H9 (cell line): ENCODE measurements around the gene NPTX1. TPM values are rescaled to one million over a fixed set of nuclear protein-coding genes. Genes with fewer than 3 reads are reported as not detected.

Experiments
- DNase-seq: peaks from one replicate; pipeline ENCODE4 v3.0.0-alpha.2; 2017
- H2AFZ ChIP-seq: one replicate; pipeline ENCODE4 v1.6.1; 2013; ENCODE audit warnings: mild to moderate bottlenecking, low read length, control low read depth, moderate library complexity
- H2AK5ac ChIP-seq: 2 replicates; pipeline ENCODE4 v1.6.1; 2013; ENCODE audit warnings: low read length, control low read depth, mixed read lengths; ENCODE audit not compliant: insufficient read length
- H2BK120ac ChIP-seq: one replicate; pipeline ENCODE4 v1.6.1; 2013; ENCODE audit warnings: low read depth, mild to moderate bottlenecking, low read length, control low read depth, inconsistent platforms; ENCODE audit not compliant: poor library complexity, severe bottlenecking
- H2BK12ac ChIP-seq: 2 replicates; pipeline ENCODE4 v1.6.1; 2013; ENCODE audit warnings: low read length, control low read depth, mixed read lengths, low read depth; ENCODE audit not compliant: insufficient read length
- H2BK15ac ChIP-seq: 2 replicates; pipeline ENCODE4 v1.6.1; 2013; ENCODE audit warnings: low read depth, low read length, control low read depth
- H2BK20ac ChIP-seq: one replicate; pipeline ENCODE4 v1.6.1; 2013; ENCODE audit warnings: low read depth, mild to moderate bottlenecking, low read length, control low read depth, inconsistent platforms; ENCODE audit not compliant: poor library complexity, severe bottlenecking
- H2BK5ac ChIP-seq: 2 replicates; pipeline ENCODE4 v1.6.1; 2013; ENCODE audit warnings: low read length, control low read depth, mixed read lengths; ENCODE audit not compliant: insufficient read length
- H3K14ac ChIP-seq: 2 replicates; pipeline ENCODE4 v1.6.1; 2013; ENCODE audit warnings: low read length, control low read depth; ENCODE audit not compliant: insufficient read depth
- H3K18ac ChIP-seq: 2 replicates; pipeline ENCODE4 v1.6.1; 2013; ENCODE audit warnings: low read depth, mild to moderate bottlenecking, mixed read lengths, low read length, control low read depth; ENCODE audit not compliant: insufficient read length
- H3K23ac ChIP-seq: 2 replicates; pipeline ENCODE4 v1.6.1; 2013; ENCODE audit warnings: low read length, control low read depth, mixed read lengths, low read depth; ENCODE audit not compliant: insufficient read length
- H3K23me2 ChIP-seq: 2 replicates; pipeline ENCODE4 v1.6.1; 2013; ENCODE audit warnings: low read depth, mild to moderate bottlenecking, mixed read lengths, low read length, control low read depth; ENCODE audit not compliant: insufficient read length, poor library complexity, severe bottlenecking
- H3K27ac ChIP-seq: 2 replicates; pipeline ENCODE4 v1.5.1; 2013; ENCODE audit warnings: low read length, control low read depth, mixed read lengths, low read depth; ENCODE audit not compliant: insufficient read length
- H3K27me3 ChIP-seq: 2 replicates; pipeline ENCODE4 v1.6.1; 2013; ENCODE audit warnings: low read length, control low read depth, inconsistent platforms; ENCODE audit not compliant: insufficient read depth
- H3K4ac ChIP-seq: 2 replicates; pipeline ENCODE4 v1.6.1; 2013; ENCODE audit warnings: low read depth, mild to moderate bottlenecking, control low read depth, inconsistent platforms, low read length, moderate library complexity
- H3K4me1 ChIP-seq: 2 replicates; pipeline ENCODE4 v1.6.1; 2013; ENCODE audit warnings: low read length, control low read depth, inconsistent platforms; ENCODE audit not compliant: insufficient read depth
- H3K4me2 ChIP-seq: 2 replicates; pipeline ENCODE4 v1.6.1; 2013; ENCODE audit warnings: low read length, control low read depth, mixed read lengths; ENCODE audit not compliant: insufficient read length, insufficient read depth
- H3K56ac ChIP-seq: 2 replicates; pipeline ENCODE4 v1.6.1; 2013; ENCODE audit warnings: low read depth, mild to moderate bottlenecking, mixed read lengths, low read length, control low read depth; ENCODE audit not compliant: insufficient read length
- H3K79me1 ChIP-seq: 2 replicates; pipeline ENCODE4 v1.6.1; 2013; ENCODE audit warnings: low read depth, mild to moderate bottlenecking, moderate library complexity, low read length, control low read depth, inconsistent platforms; ENCODE audit not compliant: insufficient read depth, poor library complexity, severe bottlenecking
- H3K79me2 ChIP-seq: 2 replicates; pipeline ENCODE4 v1.6.1; 2013; ENCODE audit warnings: low read length, control low read depth, inconsistent platforms; ENCODE audit not compliant: insufficient read depth
- H3K9ac ChIP-seq: 2 replicates; pipeline ENCODE4 v1.6.1; 2013; ENCODE audit warnings: low read length, control low read depth, mixed read lengths; ENCODE audit not compliant: insufficient read length; ENCODE audit errors: extremely low read depth
- H3K9me3 ChIP-seq: one replicate; pipeline ENCODE4 v1.6.1; 2013; ENCODE audit warnings: low read depth, low read length, inconsistent platforms; ENCODE audit not compliant: control insufficient read depth
- H3T11ph ChIP-seq: one replicate; pipeline ENCODE4 v1.6.1; 2013; ENCODE audit warnings: mild to moderate bottlenecking, low read length, control low read depth, inconsistent platforms
- H4K20me1 ChIP-seq: one replicate; pipeline ENCODE4 v1.6.1; 2013; ENCODE audit not compliant: control insufficient read depth, insufficient read length, insufficient read depth
- H4K5ac ChIP-seq: 2 replicates; pipeline ENCODE4 v1.6.1; 2013; ENCODE audit warnings: low read depth, mild to moderate bottlenecking, mixed read lengths, low read length, control low read depth; ENCODE audit not compliant: insufficient read length
- H4K8ac ChIP-seq: replicated peaks from 2 replicates; pipeline ENCODE4 v1.6.1; 2013; ENCODE audit warnings: low read length, control low read depth, mixed read lengths, low read depth; ENCODE audit not compliant: insufficient read length
- H4K91ac ChIP-seq: 2 replicates; pipeline ENCODE4 v1.6.1; 2013; ENCODE audit warnings: low read depth, mild to moderate bottlenecking, moderate library complexity, mixed read lengths, low read length, control low read depth; ENCODE audit not compliant: insufficient read length
- H3K27ac Mint-ChIP-seq, 3 experiments: 2 replicates in 2 of 3; 3 replicates in 1 of 3; pipeline ENCODE4 v1.8.0; 2020 to 2021; ENCODE audit warnings: mixed read lengths in 3 of 3, mild to moderate bottlenecking in 1 of 3, moderate library complexity in 1 of 3
- H3K27me3 Mint-ChIP-seq: 2 replicates; pipeline ENCODE4 v1.8.0; 2021; ENCODE audit warnings: low read depth, mild to moderate bottlenecking, moderate library complexity, mixed read lengths
- H3K36me3 Mint-ChIP-seq, 3 experiments: 2 replicates in 2 of 3; 3 replicates in 1 of 3; pipeline ENCODE4 v1.8.0; 2020 to 2021; ENCODE audit warnings: low read depth in 3 of 3, mixed read lengths in 3 of 3; ENCODE audit not compliant: insufficient read depth in 1 of 3
- H3K4me1 Mint-ChIP-seq, 2 experiments: 2 replicates each; pipeline ENCODE4 v1.8.0; 2020; ENCODE audit warnings: mixed read lengths in 2 of 2
- H3K4me3 Mint-ChIP-seq, 2 experiments: 2 replicates in 1 of 2; 3 replicates in 1 of 2; pipeline ENCODE4 v1.8.0; 2020 to 2021; ENCODE audit warnings: mild to moderate bottlenecking in 2 of 2, mixed read lengths in 2 of 2, moderate library complexity in 1 of 2
- H3K9me3 Mint-ChIP-seq, 2 experiments: 2 replicates in 1 of 2; 3 replicates in 1 of 2; pipeline ENCODE4 v1.8.0; 2020; ENCODE audit warnings: mild to moderate bottlenecking in 2 of 2, mixed read lengths in 2 of 2, moderate library complexity in 1 of 2
- WGBS: extraction: QIAGEN DNeasy Blood & Tissue Kit; methylation state at CpG from one replicate; pipeline ENCODE4 v1.1.7; 2013; ENCODE audit warnings: missing lambda C conversion rate, low lambda C conversion rate, mixed read lengths; ENCODE audit not compliant: insufficient read length; ENCODE audit errors: extremely low coverage; 5-methylcytosine and 5-hydroxymethylcytosine counted together
- total RNA-seq: library from RNA; stranded (reverse); gene quantifications from 2 replicates; pipeline ENCODE4 v1.2.1, GENCODE V29; 2021
- TF ChIP-seq, protein P1 (sequence below): fragments of 200-600 bp; sonication (generic); conservative IDR thresholded peaks from 3 replicates; pipeline ENCODE4 v1.8.0; 2021; ENCODE audit warnings: antibody characterized with exemption, mild to moderate bottlenecking

Gene NPTX1
- total RNA-seq, 1 experiment from 2014 or later, result 20.5 TPM

GRCh38 chr17:80443498-80443897 is 32.9 kb downstream of the NPTX1 start:
- Mint-ChIP-seq H3K9me3 (no peaks in the 10 kb centered on the region), H3K4me1 (peaks cover 7 to 19% of the 10 kb centered on the region in 2 experiments), H3K36me3 (no peaks in the 10 kb centered on the region), H3K27me3 (peaks cover 35% of the 10 kb centered on the region), H3K4me3 (no peak overlapping the region), H3K27ac (peak overlapping the region in 1 of 3 experiments; percentile 22; a peak in 1 of 7 replicates)
- Histone ChIP-seq H3K56ac (no peak overlapping the region), H3K4ac (no peak overlapping the region), H3K27ac (no peak overlapping the region), H2AFZ (no peak overlapping the region), H3K23me2 (no peaks in the 10 kb centered on the region), H2BK12ac (no peak overlapping the region), H3T11ph (no peak overlapping the region), H3K18ac (no peak overlapping the region), H2BK20ac (no peak overlapping the region), H2BK15ac (no peak overlapping the region), H3K23ac (no peak overlapping the region), H3K4me2 (no peak overlapping the region), H4K20me1 (no peaks in the 10 kb centered on the region), H4K5ac (no peak overlapping the region), H3K9me3 (no peaks in the 10 kb centered on the region), H4K91ac (no peak overlapping the region), H2BK120ac (no peak overlapping the region), H3K27me3 (no peaks in the 10 kb centered on the region), H2BK5ac (no peak overlapping the region), H3K79me2 (no peaks in the 10 kb centered on the region), H3K4me1 (no peaks in the 10 kb centered on the region), H4K8ac (no peak overlapping the region), H3K14ac (no peak overlapping the region), H3K9ac (no peak overlapping the region), H2AK5ac (no peak overlapping the region), H3K79me1 (no peaks in the 10 kb centered on the region)
- no peak for DNase-seq
- WGBS, result no CpG with 5 or more reads among the region's 12 CpGs
- TF ChIP-seq, protein P1, sequence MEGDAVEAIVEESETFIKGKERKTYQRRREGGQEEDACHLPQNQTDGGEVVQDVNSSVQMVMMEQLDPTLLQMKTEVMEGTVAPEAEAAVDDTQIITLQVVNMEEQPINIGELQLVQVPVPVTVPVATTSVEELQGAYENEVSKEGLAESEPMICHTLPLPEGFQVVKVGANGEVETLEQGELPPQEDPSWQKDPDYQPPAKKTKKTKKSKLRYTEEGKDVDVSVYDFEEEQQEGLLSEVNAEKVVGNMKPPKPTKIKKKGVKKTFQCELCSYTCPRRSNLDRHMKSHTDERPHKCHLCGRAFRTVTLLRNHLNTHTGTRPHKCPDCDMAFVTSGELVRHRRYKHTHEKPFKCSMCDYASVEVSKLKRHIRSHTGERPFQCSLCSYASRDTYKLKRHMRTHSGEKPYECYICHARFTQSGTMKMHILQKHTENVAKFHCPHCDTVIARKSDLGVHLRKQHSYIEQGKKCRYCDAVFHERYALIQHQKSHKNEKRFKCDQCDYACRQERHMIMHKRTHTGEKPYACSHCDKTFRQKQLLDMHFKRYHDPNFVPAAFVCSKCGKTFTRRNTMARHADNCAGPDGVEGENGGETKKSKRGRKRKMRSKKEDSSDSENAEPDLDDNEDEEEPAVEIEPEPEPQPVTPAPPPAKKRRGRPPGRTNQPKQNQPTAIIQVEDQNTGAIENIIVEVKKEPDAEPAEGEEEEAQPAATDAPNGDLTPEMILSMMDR, result no peak
